GM10266 (cell line): ENCODE results near the gene SPTBN5.

ENCODE experiments used
- DNase-seq: peaks from one replicate; pipeline ENCODE4 v3.0.0; 2012; ENCODE audit errors: extremely low spot score
- CTCF ChIP-seq: IDR thresholded peaks from 2 replicates; pipeline ENCODE4 v1.5.1; 2012; ENCODE audit warnings: mild to moderate bottlenecking, low read depth; ENCODE audit not compliant: control insufficient read depth, insufficient read depth; ENCODE audit errors: missing control alignments

SPTBN5 gene

GRCh38 chr15:41927536-41927935, 33.7 kb upstream of the SPTBN5 start:
- TF ChIP-seq CTCF: no peak
- no peak for DNase-seq

- no peak for DNase-seq
- TF ChIP-seq CTCF: no peak
Observed at GRCh38 chr15:41926185-41927056, 32.6 kb upstream of the SPTBN5 start.

GRCh38 chr15:41925086-41925608, 31.3 kb upstream of the SPTBN5 start:
- no peak for TF ChIP-seq CTCF
- no peak for DNase-seq

GRCh38 chr15:41923401-41923997, 29.6 kb upstream of the SPTBN5 start:
- DNase-seq: no peak
- TF ChIP-seq CTCF: no peak

GRCh38 chr15:41922353-41922752, 28.5 kb upstream of the SPTBN5 start:
- no peak for DNase-seq
- TF ChIP-seq CTCF: no peak

GRCh38 chr15:41921639-41922038, 27.8 kb upstream of the SPTBN5 start:
- DNase-seq: no peak
- no peak for TF ChIP-seq CTCF

- no peak for DNase-seq
- no peak for TF ChIP-seq CTCF
Observed at GRCh38 chr15:41921167-41921566, 27.3 kb upstream of the SPTBN5 start.
